Globus pallidus (tissue), 1 donor: ENCODE results near the gene UFSP1.
"Not testable (repeated sequence)": the region's sequence is repeated elsewhere in the genome, so short reads cannot be mapped to it uniquely, and the experiment has no call there.

ENCODE experiments used
- DNase-seq: peaks from one replicate; pipeline ENCODE4 v3.0.0-alpha.2; 2015; ENCODE audit warnings: low spot score

UFSP1 gene

DNA sequence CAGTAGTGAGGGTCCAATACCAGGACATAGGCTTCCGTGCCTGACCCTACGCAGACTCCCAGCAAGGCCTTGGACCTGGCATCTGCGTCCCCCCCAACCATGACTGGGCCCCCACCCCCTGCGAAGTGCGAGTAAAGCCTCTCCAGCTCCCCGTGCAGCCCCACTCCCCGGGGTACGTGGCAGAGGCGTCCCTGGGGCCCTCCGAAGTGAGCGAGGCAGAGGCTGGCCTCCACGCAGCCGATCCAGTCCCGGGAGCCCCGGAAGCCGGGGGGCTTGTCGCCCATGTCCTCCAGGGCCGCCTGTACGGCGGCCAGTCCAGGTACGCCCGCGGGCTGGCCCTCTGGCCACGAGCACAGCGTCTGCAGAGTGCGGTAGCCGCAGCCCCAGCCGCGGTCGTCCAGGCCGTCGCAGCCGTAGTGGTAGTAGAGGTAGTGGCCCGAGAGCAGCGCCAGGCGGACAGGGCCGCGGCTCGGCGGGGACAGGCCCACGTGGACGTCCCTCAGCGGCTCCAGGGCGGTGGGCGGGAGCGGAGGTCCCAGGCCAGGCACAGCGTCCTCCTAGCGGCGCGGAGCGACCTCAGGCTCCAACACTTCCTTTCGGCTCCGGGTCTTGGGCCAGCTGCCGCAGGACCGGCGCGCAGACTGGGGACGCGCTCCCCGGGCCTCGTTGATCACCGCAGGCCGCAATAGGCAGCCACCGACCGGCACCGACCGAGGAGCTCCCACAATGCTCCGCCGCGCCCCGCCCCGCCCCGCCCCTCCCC lies at the start of gene UFSP1:
Gene UFSP1 (minus strand): TSS at position 728 of the 763 bp plus-strand sequence. CDS start 444 bp downstream, at position 284.
- DNase-seq: no peak

DNA sequence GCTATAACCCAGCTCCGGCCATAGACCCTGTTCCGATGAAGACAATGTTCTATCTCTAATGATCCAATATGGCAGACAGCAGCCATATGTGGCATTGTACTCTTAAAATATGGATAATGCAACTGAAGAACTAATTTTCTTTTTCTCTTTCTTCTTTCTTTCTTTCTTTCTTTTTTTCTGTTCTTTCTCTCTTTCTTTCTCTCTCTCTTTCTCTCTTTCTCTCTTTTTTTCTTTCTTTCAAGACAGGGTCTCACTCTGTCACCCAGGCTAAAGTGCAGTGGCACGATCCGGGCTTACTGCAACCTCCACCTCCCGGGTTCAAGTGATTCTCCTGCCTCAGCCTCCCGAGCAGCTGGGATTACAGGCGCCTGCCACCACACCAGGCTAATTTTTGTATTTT lies 46.7 kb upstream of the UFSP1 start:
- DNase-seq: not testable (repeated sequence)

DNA sequence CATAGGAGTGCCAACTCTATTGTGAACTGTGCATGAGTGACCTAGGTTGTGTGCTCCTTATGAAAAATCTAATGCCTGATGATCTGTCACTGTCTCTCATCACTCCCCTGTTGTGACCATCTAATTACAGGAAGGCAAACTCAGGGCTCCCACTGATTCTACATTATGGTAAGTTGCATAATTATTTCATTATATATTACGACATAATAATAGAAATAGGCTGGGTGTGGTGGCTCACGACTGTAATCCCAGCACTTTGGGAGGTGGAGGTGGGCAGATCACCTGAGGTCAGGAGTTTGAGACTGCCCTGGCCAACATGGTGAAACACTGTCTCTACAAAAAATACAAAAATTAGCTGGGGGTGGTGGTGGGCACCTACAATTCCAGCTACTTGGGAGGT lies 45.9 kb upstream of the UFSP1 start:
- not testable (repeated sequence) for DNase-seq

GRCh38 chr7:100933734-100934133 lies 44.2 kb upstream of the UFSP1 start:
- no peak for DNase-seq

DNA sequence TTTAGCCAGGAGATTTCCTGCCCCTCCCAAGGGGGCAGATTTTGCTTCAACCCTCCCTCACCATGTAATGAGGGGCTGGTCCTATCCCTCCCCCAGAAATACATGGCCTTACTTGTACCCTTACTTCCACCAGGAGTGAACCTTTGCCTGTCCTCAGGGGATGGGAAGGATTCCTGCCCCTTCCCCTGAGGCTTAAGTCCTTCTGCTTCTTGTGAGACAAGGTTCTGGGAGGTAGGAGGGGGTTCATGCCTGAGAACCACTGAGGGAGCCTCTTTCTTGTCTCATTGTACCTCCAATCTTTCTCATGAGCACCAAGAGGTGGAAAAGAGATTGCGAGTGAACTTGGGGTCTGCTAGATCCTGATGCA lies 40.3 kb upstream of the UFSP1 start:
- DNase-seq: no peak

GRCh38 chr7:100923616-100924015 lies 34.1 kb upstream of the UFSP1 start:
- DNase-seq: not testable (repeated sequence)

- DNase-seq: no peak
These were observed 31.5 kb upstream of the UFSP1 start for GRCh38 chr7:100921039-100921438.

- not testable (repeated sequence) for DNase-seq
These were observed 30.4 kb upstream of the UFSP1 start for GRCh38 chr7:100919779-100920437.

- DNase-seq: not testable (repeated sequence)
These were observed 29.8 kb upstream of the UFSP1 start for GRCh38 chr7:100919335-100919734.

GRCh38 chr7:100914879-100915447 lies 25.4 kb upstream of the UFSP1 start:
- DNase-seq: no peak

DNA sequence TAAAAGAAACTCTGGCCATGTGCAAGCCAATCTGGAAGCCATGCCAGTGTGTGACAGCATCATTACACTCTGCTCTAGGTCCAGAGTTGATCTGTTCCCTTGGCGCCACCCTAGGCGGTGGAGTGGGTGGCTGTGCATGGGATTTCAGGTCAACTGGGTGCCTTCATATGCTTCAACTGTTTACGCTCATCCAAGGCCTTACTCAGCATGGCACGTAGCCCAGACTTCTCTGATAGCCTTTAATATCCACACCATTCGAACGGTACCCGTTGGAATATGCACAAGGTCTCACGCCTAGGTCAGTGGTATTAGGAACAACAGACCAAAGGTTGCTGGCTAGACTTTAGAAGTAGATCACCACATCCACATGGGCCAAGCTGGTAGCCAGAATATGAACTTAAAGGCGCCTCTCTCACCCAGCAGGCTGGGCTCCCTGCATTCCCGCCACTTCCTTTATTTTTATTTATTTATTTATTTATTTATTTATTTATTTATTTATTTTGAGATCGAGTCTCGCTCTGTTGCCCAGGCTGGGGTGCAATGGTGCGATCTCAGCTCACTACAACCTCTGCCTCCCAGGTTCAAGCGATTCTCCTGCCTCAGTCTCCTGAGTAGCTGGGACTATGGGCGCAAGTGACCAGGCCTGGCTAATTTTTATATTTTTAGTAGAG lies 24.8 kb upstream of the UFSP1 start:
- DNase-seq: no peak

GRCh38 chr7:100911484-100911883 lies 22.0 kb upstream of the UFSP1 start:
- no peak for DNase-seq

DNA sequence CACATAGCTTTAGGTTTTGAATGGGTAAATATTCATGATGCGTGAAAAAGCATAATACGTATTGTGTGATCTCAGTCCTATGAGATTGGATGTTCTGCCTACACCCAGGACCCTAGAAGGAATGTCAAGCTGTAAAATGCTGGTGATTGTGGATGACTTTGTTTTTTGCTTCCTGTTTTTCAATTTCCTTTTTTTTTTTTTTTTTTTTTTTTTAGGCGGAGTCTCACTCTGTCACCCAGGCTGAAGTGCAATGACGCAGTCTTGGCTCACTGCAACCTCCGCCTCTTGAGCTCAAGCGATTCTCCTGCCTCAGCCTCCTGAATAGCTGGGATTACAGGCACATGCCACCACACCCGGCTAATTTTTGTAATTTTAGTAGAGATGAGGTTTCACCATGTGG lies 20.9 kb upstream of the UFSP1 start:
- not testable (repeated sequence) for DNase-seq

DNA sequence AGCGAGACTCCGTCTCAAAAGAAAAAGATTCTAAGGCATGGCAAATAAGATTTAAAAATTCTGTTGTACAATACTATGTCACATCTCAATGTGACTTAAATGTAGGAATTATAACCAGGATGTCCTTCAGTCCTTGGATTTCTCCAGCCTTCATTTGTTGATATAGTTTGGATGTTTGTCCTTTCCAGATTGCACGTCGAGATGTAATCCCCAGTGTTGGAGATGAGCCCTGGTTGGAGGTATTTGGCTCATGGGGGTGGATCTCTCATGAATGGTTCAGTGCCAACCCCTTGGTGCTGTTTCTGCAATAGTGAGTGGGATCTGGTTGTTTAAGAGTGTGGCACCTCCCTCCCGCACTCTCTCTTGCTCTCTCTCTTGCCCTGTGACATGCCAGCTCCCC lies 19.0 kb upstream of the UFSP1 start:
- DNase-seq: no peak

GRCh38 chr7:100902638-100903037 lies 13.1 kb upstream of the UFSP1 start:
- DNase-seq: no peak

DNA sequence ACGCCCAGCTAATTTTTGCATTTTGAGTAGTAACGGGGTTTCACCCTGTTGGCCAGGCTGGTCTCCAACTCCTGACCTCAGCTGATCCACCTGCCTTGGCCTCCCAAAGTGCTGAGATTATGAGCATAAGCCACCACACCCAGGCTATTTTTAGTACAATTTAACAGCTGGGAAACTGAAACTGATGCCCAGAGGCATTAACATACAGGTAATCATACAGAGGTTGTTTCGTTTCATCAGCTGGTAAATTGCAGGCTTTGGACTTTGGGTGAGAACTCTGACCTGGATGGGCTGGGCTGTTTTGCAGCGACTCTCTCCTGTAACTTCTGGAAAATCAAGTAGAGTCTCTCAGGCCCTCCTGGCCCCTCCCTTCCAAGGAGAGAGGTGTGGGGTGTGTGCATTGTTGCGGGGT lies 12.4 kb upstream of the UFSP1 start:
- no peak for DNase-seq

- no peak for DNase-seq
These were observed 11.5 kb upstream of the UFSP1 start for GRCh38 chr7:100900978-100901377.

DNA sequence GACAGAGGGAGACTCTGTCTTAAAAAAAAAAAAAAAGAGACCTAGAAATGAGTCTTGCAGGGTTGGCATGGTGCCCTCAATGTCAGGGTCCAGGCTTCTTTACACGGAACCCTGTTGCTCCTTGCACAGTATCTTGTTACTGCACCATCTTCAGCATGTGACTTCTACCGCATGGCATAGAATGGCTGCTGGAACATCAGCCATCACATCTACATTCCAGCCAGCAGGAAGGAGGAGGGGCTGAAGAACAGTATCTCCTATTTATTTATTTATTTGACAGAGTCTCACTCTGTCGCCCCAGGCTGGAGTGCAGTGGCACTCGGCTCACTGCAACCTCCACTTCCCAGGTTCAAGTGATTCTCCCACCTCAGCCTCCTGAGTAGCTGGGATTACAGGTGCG lies 9.9 kb upstream of the UFSP1 start:
- DNase-seq: no peak

- DNase-seq: no peak
These were observed 8.4 kb upstream of the UFSP1 start for GRCh38 chr7:100897772-100898454.

DNA sequence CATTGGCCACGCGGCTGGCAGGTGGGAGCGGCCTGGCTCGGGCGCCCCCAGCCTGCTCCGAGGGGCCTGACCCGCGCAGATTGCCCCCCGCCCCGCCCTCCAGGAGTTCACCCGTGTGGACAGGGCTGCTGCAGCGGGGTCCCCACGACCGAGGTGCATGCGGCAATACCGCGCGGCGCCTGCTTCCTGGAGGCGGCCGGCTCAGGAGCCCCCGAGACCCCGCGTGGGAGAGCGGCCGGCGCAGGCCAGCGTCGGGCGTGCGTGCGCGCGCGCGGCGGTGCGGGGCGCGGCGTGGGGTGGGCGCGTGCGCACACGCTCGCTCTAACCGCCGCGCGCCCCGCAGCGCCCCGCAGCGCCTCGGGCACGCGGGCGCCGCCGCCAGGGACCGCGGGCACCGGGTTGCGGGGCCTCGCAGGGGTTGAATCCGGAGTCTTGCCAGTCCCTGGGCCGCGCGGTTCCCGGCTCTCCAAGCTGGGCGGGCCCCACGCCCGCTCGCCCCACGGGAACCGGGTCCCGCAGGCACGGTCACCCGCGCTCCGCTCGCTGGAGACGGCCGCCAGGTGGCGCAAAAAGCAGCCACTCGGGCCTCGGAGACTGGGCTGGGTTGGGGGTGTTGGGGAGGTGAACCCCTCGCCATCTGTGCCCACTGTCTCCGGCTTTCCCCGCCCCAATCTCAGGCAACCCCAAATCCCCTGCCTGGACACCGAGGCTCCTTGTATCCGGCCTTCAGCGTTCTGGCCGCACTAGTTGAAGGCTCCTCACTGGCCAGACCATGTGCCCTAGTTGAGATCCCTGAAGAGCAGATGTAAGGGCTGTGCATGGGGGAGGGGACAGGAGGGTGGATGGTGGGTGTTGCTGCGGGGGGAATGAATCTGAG lies 7.5 kb upstream of the UFSP1 start:
- DNase-seq: no peak
